Astrocyte of the spinal cord (primary cell): ENCODE measurements around the gene GRB7.
"Not testable (repeated sequence)": the region's sequence is repeated elsewhere in the genome, so short reads cannot be mapped to it uniquely, and the experiment has no call there.

Source experiments
- DNase-seq: peaks from one replicate; pipeline ENCODE4 v3.0.0; 2011; ENCODE audit warnings: low read depth, low spot score
- H3K4me3 ChIP-seq: 2 replicates; pipeline ENCODE4 v1.5.1; 2011; ENCODE audit warnings: low read depth, mild to moderate bottlenecking, low read length, moderate library complexity
- in situ Hi-C: cut with HindIII; loops from 2 replicates; pipeline ENCODE4 v1.10.0; 2017; ENCODE audit warnings: low sequenced_read_pairs
- TF ChIP-seq, protein P1 (sequence below): IDR thresholded peaks from 2 replicates; pipeline ENCODE4 v1.5.1; 2012; ENCODE audit warnings: low read depth, mild to moderate bottlenecking, low read length, inconsistent platforms

The GRB7 gene

DNA sequence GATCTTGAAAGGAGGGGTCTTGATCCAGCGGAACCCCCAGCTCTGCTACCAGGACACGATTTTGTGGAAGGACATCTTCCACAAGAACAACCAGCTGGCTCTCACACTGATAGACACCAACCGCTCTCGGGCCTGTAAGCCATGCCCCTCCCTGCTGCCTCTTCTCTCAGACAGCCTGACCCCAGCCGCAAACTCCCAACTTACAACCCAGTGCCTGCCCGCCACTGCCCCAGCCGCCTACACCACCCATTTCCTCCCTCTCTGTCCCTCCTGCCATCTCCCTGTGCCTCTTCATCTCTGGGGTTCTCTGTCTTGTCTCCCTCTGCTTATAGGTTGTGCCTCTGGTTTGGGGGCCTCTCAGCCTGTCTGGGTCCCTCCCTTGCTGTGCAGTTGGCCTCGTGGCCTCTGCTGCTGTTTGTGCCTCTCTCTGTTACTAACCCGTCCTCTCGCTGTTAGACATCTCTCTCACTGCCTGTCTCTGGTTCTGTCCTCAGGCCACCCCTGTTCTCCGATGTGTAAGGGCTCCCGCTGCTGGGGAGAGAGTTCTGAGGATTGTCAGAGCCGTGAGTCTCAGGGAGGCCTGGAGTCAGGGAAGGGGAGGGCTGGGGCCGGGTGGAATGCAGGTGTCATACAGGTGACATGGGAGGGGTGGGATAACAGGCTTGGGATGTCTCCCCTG is 28.3 kb upstream of the GRB7 start:
- H3K4me3 ChIP-seq, result no peak overlapping the region
- in situ Hi-C loops, result no loop called here
- TF ChIP-seq, protein P1, sequence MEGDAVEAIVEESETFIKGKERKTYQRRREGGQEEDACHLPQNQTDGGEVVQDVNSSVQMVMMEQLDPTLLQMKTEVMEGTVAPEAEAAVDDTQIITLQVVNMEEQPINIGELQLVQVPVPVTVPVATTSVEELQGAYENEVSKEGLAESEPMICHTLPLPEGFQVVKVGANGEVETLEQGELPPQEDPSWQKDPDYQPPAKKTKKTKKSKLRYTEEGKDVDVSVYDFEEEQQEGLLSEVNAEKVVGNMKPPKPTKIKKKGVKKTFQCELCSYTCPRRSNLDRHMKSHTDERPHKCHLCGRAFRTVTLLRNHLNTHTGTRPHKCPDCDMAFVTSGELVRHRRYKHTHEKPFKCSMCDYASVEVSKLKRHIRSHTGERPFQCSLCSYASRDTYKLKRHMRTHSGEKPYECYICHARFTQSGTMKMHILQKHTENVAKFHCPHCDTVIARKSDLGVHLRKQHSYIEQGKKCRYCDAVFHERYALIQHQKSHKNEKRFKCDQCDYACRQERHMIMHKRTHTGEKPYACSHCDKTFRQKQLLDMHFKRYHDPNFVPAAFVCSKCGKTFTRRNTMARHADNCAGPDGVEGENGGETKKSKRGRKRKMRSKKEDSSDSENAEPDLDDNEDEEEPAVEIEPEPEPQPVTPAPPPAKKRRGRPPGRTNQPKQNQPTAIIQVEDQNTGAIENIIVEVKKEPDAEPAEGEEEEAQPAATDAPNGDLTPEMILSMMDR, result no peak
- DNase-seq, result no peak

- in situ Hi-C loops, result no loop called here
- no peak overlapping the region for H3K4me3 ChIP-seq
- TF ChIP-seq, protein P1, result no peak
- no peak for DNase-seq
Observed at GRCh38 chr17:39709998-39710964, 27.5 kb upstream of the GRB7 start.

GRCh38 chr17:39711071-39711470 is 26.7 kb upstream of the GRB7 start:
- in situ Hi-C loops, DNase-seq, H3K4me3 ChIP-seq: not testable (repeated sequence)

- in situ Hi-C loops, result no loop called here
- TF ChIP-seq, protein P1, result no peak
- H3K4me3 ChIP-seq, result no peak overlapping the region
- DNase-seq, result no peak
Observed at GRCh38 chr17:39711851-39712250, 25.9 kb upstream of the GRB7 start.

DNA sequence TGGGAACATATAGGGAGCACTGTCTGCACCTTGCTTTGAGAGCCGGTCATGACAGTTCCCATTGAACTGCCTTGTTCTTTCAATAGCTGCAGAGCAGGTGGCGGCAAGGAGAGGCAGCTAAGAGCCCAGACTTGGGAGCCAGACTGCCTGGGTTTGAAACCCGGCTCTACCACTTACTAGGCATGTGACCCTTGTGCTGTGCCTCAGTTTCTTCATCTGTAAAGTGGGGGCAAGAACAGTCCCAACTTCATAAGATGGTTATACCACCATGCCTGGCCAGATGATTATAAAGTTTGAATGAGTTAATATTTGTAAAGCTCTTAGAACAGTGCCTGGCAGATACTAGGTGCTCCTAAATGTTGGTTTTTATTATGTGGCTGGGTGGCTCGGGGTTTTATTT is 23.5 kb upstream of the GRB7 start:
- H3K4me3 ChIP-seq, result no peak overlapping the region
- in situ Hi-C loops, result no loop called here
- TF ChIP-seq, protein P1, result no peak
- DNase-seq, result no peak

DNA sequence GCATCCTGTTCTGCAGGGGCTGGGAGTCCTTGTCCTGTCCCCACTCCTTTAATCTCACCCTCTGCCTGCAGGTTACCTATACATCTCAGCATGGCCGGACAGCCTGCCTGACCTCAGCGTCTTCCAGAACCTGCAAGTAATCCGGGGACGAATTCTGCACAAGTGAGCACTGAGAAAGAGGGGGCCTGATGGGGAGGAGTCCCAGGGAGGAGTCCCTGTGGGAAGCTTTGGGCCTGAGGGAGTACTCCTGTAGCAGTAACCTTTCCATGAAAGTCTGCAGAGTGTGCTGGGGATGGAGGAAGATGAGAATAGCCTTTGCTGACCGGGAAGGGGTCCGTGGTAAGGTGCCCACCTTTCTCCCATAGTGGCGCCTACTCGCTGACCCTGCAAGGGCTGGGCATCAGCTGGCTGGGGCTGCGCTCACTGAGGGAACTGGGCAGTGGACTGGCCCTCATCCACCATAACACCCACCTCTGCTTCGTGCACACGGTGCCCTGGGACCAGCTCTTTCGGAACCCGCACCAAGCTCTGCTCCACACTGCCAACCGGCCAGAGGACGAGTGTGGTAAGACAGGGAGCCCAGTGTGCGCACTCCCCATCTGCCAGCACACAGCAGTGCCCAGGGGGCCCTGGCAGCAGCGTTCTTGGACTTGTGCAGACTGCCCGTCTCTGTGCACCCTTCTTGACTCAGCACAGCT is 22.2 kb upstream of the GRB7 start:
- in situ Hi-C loops, result no loop called here
- DNase-seq, result no peak
- TF ChIP-seq, protein P1, result no peak
- no peak overlapping the region for H3K4me3 ChIP-seq
